VCaP (cell line): ENCODE results near the gene LIMA1.

Experiments used
- H3K27ac ChIP-seq: fragments of 450-650 bp; 2 replicates; pipeline ENCODE4 v1.5.1; 2017
- TF ChIP-seq, protein P1 (sequence below): fragments of 450-650 bp; conservative IDR thresholded peaks from 2 replicates; pipeline ENCODE4 v1.5.1; 2017; ENCODE audit warnings: mild to moderate bottlenecking, moderate library complexity

LIMA1 gene

DNA sequence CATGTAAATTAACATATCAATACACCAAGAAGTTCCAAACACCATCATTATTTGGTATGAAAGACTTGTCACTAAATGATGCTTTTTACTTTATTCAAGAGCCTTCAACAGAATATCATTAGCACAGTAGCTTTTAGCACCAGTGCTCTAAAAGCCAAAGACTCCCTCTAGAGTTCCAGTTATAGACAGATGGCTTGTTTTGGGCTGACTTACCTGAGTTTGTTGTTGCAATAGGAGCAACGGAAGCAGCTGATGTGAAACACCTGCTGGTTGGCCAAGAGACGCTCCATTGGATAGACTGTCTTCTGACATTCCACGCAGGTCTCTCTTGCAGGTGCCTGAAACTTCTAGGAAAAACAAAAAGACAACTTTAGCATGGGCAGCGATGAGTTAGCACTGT lies 101.6 kb downstream of the LIMA1 start:
- no peak overlapping the region for H3K27ac ChIP-seq
- TF ChIP-seq, protein P1, sequence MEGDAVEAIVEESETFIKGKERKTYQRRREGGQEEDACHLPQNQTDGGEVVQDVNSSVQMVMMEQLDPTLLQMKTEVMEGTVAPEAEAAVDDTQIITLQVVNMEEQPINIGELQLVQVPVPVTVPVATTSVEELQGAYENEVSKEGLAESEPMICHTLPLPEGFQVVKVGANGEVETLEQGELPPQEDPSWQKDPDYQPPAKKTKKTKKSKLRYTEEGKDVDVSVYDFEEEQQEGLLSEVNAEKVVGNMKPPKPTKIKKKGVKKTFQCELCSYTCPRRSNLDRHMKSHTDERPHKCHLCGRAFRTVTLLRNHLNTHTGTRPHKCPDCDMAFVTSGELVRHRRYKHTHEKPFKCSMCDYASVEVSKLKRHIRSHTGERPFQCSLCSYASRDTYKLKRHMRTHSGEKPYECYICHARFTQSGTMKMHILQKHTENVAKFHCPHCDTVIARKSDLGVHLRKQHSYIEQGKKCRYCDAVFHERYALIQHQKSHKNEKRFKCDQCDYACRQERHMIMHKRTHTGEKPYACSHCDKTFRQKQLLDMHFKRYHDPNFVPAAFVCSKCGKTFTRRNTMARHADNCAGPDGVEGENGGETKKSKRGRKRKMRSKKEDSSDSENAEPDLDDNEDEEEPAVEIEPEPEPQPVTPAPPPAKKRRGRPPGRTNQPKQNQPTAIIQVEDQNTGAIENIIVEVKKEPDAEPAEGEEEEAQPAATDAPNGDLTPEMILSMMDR, result no peak

DNA sequence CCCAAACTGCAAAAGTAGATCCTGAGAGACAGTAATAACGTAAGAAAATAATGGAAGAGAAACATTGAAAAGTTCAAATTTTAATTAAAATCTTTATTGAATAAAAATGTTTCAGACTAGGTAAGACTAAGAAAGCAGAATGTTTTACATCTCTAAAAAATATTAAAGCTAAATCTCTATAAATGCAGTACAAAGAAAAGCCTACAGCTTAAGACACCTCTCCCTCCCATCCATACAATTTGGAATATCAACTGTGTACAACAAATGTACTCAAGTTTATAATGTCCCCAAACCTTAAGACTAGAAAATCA lies 107.6 kb downstream of the LIMA1 start:
- H3K27ac ChIP-seq, result no peak overlapping the region
- TF ChIP-seq, protein P1, result peak; percentile 48

DNA sequence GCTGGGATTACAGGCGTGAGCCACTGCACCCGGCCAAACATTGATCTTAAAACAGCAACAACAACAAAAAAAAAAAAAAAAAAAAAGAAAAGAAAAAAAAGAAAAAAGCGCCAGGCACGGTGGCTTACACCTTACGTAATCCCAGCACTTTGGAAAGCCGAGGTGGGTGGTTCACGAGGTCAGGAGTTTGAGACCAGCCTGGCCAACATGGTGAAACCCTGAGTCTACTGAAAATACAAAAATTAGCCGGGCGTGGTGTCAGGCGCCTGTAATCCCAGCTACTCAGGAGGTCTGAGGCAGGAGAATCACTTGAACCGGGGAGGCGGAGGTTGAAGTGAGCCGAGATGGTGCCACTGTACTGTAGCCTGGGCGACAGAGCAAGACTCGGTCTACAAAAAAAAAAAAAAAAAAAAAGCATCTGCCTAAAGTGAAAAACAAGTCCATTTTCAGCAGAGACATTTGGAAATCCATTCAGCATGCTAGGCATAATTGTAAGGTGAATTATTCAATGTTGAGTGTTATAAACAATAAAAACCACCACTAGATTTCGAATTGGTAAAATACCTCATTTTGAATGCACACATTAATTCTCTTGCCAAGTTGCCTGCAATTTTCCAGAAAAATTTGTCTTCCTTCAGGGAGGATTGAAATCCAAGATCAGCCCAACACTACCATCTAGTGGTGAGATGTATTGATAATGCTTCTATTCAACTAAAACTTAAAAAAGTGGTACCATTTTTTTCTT lies 108.2 kb downstream of the LIMA1 start:
- TF ChIP-seq, protein P1, result peak; percentile 81
- no peak overlapping the region for H3K27ac ChIP-seq

DNA sequence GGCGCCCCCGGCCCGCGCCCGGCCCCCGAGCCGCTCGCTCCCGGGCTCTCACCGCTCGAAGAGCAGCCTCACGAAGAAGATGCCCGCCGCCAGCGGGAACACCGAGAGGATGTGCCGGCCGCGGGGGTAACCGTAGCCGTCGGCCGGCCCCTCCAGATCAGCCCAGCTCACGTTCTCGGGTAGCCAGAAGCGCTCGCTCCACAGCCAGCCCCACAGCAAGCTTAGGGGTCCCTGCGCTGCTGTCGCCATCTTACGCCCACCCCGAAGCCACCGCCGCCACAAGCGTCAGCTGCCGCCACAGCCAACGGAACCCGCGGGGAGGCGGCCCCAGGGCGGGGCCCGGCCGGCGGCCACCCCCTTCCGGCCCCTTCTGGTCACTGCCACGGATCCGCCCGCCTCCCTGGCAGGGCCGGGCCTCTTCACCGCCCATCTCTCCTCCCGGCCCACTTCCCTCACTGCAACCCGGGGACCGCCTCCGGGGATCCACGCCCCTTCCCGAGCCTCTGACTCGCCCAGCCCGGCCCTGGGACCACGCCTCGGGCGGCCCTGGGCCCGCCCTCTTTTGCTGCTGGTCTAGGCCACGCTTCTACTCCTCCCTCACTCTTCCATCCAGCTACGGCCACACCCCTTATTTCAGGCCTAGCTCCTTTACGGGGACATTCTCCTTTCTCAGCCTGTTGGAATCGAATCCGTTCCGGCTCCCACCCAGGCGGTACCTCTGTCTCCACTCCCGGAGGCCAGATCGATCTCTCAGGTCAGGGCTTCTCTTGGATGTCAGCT lies 116.1 kb downstream of the LIMA1 start, which contains the start of gene CERS5:
Gene CERS5 (minus strand): TSS at position 321 of the 780 bp plus-strand sequence. CDS start 72 bp downstream, at position 249.
- peak within 1 kb of the TSS; percentile 87 for H3K27ac ChIP-seq
- TF ChIP-seq, protein P1, result peak; percentile 10; the same call in 1 of the 2 replicates

DNA sequence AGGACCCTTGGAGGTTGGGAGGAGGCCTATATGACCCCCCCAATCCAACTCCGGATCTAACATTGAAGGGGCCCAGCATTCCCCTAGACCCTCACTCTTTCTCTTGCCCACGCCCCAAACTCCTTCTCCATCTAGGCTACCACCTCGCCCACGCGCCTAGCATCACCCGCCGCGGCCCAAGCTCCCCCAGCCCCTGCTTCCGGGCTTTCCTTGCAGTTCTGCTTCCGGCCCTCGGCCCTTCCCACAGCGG lies 116.6 kb downstream of the LIMA1 start:
- TF ChIP-seq, protein P1, result no peak
- peak overlapping the region; percentile 87 for H3K27ac ChIP-seq

DNA sequence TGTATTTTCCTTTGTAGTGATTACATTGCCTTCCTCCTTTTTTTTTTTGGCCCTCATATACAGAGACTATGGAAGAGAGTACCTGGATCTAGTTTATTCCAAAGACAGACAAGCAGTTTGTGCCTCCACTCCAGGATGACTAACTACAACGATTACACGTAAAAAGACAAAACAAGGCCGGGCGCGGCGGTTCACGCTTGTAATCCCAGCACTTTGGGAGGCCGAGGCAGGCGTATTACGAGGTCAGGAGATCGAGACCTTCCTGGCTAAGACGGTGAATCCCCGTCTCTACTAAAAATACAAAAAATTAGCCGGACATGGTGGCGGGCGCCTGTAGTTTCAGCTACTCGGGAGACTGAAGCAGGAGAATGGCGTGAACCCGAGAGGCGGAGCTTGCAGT lies 118.4 kb downstream of the LIMA1 start:
- TF ChIP-seq, protein P1, result no peak
- H3K27ac ChIP-seq, result no peak overlapping the region

DNA sequence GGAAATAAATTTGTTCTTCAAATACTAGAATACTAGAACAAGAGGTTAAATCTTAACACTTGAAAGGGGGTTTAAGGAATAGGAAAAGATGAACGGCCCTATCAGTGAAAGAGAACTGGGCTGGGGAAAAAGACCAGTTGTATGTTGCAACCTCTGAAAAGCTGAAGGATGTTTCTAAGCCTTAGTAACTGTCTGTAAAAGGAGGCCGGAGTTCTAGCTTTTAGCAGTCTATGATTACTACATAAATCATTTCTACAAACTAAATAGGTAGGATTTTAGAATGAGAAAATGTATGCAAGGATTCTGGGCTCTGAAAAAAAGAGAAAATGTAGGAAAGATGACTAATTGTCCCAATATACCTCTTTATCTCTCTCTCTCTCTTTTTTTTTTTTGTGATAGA lies 121.1 kb downstream of the LIMA1 start:
- TF ChIP-seq, protein P1, result no peak

More for the DNA sequence above, 121.1 kb downstream of the LIMA1 start:
- no peak overlapping the region for H3K27ac ChIP-seq
